ENCODE measurements around the gene MYO3B. TPM values are rescaled to one million over a fixed set of nuclear protein-coding genes. Genes with fewer than 3 reads are reported as not detected.

Gene MYO3B
- total RNA-seq, 1 experiment from 2014 or later = 0.09 TPM

GRCh38 chr2:170336916-170337315 is 159.0 kb downstream of the MYO3B start:
- Mint-ChIP-seq H3K27ac (ENCODE audit: unreplicated experiment) (no peak overlapping the region), H3K27me3 (ENCODE audit: insufficient read depth, unreplicated experiment) (peaks cover 7% of the 10 kb centered on the region), H3K9me3 (ENCODE audit: unreplicated experiment) (peaks cover 3% of the 10 kb centered on the region), H3K4me1 (ENCODE audit: low read depth, unreplicated experiment) (no peaks in the 10 kb centered on the region), H3K36me3 (ENCODE audit: insufficient read depth, unreplicated experiment) (no peaks in the 10 kb centered on the region), H3K4me3 (ENCODE audit: unreplicated experiment) (no peak overlapping the region)
- no peak for DNase-seq
- intact Hi-C loops (cut with micrococcal nuclease; ENCODE audit: unreplicated experiment) = no loop called here
- Histone ChIP-seq H3K9me3 (no peaks in the 10 kb centered on the region), H3K4me3 (ENCODE audit: low read depth, low read length) (no peak overlapping the region), H3K36me3 (ENCODE audit: control insufficient read depth, insufficient read depth, low read length) (no peaks in the 10 kb centered on the region), H3K27me3 (replicated peaks; ENCODE audit: control insufficient read depth, insufficient read depth, low read length) (no peaks in the 10 kb centered on the region; the same call in 1 of the 2 replicates), H3K4me1 (peaks cover 6% of the 10 kb centered on the region; the same call in 1 of the 2 replicates)
- ChIA-PET CTCF (no interaction called here), POLR2A (interaction anchor here (0.6 kb wide), 1 partner anchor 367 kb away, joined by 3 read pairs; no protein-coding TSS in a partner anchor)
- TF ChIP-seq, protein P1, sequence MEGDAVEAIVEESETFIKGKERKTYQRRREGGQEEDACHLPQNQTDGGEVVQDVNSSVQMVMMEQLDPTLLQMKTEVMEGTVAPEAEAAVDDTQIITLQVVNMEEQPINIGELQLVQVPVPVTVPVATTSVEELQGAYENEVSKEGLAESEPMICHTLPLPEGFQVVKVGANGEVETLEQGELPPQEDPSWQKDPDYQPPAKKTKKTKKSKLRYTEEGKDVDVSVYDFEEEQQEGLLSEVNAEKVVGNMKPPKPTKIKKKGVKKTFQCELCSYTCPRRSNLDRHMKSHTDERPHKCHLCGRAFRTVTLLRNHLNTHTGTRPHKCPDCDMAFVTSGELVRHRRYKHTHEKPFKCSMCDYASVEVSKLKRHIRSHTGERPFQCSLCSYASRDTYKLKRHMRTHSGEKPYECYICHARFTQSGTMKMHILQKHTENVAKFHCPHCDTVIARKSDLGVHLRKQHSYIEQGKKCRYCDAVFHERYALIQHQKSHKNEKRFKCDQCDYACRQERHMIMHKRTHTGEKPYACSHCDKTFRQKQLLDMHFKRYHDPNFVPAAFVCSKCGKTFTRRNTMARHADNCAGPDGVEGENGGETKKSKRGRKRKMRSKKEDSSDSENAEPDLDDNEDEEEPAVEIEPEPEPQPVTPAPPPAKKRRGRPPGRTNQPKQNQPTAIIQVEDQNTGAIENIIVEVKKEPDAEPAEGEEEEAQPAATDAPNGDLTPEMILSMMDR (IDR thresholded peaks at IDR 0.05; ENCODE audit: insufficient read depth in 1 of 2, low read depth in 1 of 2, low read length in 1 of 2, severe bottlenecking in 1 of 2, unreplicated experiment in 1 of 2) = no peak
- no TSS peak for BruUV-seq (replicated peaks)

DNA sequence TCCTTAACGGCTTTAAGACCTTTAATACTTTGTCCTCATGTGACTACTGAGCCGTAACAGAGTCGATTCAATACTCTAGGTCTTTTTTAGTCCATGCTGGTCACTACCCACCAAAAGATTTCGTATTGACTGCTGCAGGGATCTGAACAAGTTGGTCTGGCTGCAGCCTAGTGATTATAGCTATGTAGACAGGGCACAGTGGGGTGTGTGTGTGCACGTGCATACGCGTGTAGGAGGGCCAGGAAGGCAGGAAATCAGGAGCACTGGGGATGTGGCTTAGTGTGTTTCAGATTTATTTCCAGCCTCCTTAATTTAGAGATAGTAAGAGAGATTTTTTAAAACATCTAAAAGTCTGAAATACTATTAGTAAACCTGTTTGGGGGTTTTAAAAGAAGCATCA is 161.4 kb downstream of the MYO3B start:
- no peaks in the 10 kb centered on the region for H3K9me3 Mint-ChIP-seq (ENCODE audit: unreplicated experiment)
- no peaks in the 10 kb centered on the region for H3K36me3 ChIP-seq (ENCODE audit: control insufficient read depth, insufficient read depth, low read length)
- H3K9me3 ChIP-seq = no peaks in the 10 kb centered on the region
- H3K4me3 Mint-ChIP-seq (ENCODE audit: unreplicated experiment) = no peak overlapping the region
- no peak overlapping the region for H3K4me3 ChIP-seq (ENCODE audit: low read depth, low read length)
- H3K36me3 Mint-ChIP-seq (ENCODE audit: insufficient read depth, unreplicated experiment) = no peaks in the 10 kb centered on the region
- H3K27me3 Mint-ChIP-seq (ENCODE audit: insufficient read depth, unreplicated experiment) = no peaks in the 10 kb centered on the region
- intact Hi-C loops (cut with micrococcal nuclease; ENCODE audit: unreplicated experiment) = no loop called here
- H3K4me1 ChIP-seq = peaks cover 6% of the 10 kb centered on the region; the same call in 1 of the 2 replicates
- TF ChIP-seq, protein P1 (IDR thresholded peaks at IDR 0.05; ENCODE audit: insufficient read depth in 1 of 2, low read depth in 1 of 2, low read length in 1 of 2, severe bottlenecking in 1 of 2, unreplicated experiment in 1 of 2) = no peak
- no peaks in the 10 kb centered on the region for H3K4me1 Mint-ChIP-seq (ENCODE audit: low read depth, unreplicated experiment)
- no TSS peak for BruUV-seq (replicated peaks)
- ChIA-PET POLR2A (no interaction called here), CTCF (interaction anchor here (0.6 kb wide), 1 partner anchor 352 kb away, joined by 3 read pairs; no protein-coding TSS in a partner anchor)
- H3K27ac Mint-ChIP-seq (ENCODE audit: unreplicated experiment) = no peak overlapping the region
- H3K27me3 ChIP-seq (replicated peaks; ENCODE audit: control insufficient read depth, insufficient read depth, low read length) = no peaks in the 10 kb centered on the region; the same call in 1 of the 2 replicates
- DNase-seq = no peak

DNA sequence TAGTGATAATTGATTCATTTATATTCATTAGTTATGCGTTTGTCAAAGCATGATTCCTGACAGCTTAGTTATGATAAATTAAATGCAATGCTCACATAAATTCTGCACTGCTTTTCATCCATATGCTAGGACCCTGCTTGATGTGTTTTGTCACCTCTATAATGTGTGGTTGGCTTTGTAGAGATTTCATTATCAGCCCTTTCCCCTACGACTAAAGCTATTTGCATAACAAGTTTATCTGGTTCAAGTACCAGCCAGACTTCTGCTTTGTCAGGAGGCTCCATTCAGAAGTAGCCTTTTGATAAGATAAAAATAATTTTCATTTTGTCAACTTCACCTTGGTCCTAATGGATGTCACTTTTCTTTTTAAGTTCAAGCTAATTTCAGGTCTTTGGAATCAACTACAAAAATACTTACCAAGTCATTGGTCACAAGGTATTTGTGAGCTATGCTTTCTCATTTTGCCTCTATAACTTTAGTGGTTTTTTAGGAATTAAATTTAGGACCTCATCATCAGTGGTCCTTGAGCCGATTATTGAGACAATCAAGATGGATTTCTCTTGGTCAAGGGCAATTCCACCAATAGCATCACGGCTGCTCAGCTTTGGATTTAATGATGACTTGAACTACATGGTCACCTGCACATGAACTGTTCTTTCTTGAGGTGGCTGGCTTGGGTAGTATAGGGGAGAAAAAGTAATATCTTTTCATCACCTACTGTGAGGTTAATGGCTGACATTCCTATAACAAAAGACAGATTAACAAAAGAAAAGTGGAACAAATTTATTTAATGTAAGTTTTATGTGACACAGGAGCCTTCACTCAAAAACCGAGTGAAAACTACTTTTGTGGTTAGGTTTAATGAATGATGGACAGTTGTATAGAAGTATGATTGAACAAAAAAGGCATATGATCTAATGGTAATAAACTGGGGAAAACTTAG is 162.1 kb downstream of the MYO3B start:
- Mint-ChIP-seq H3K4me3 (ENCODE audit: unreplicated experiment) (no peak overlapping the region), H3K4me1 (ENCODE audit: low read depth, unreplicated experiment) (no peaks in the 10 kb centered on the region), H3K36me3 (ENCODE audit: insufficient read depth, unreplicated experiment) (no peaks in the 10 kb centered on the region), H3K27ac (ENCODE audit: unreplicated experiment) (no peak overlapping the region), H3K27me3 (ENCODE audit: insufficient read depth, unreplicated experiment) (no peaks in the 10 kb centered on the region), H3K9me3 (ENCODE audit: unreplicated experiment) (no peaks in the 10 kb centered on the region)
- BruUV-seq (replicated peaks) = no TSS peak
- intact Hi-C loops (cut with micrococcal nuclease; ENCODE audit: unreplicated experiment) = no loop called here
- Histone ChIP-seq H3K9me3 (no peaks in the 10 kb centered on the region), H3K4me3 (ENCODE audit: low read depth, low read length) (no peak overlapping the region), H3K4me1 (peaks cover 6% of the 10 kb centered on the region; the same call in 1 of the 2 replicates), H3K36me3 (ENCODE audit: control insufficient read depth, insufficient read depth, low read length) (no peaks in the 10 kb centered on the region), H3K27me3 (replicated peaks; ENCODE audit: control insufficient read depth, insufficient read depth, low read length) (no peaks in the 10 kb centered on the region; the same call in 1 of the 2 replicates)
- TF ChIP-seq, protein P1 (IDR thresholded peaks at IDR 0.05; ENCODE audit: insufficient read depth in 1 of 2, low read depth in 1 of 2, low read length in 1 of 2, severe bottlenecking in 1 of 2, unreplicated experiment in 1 of 2) = no peak
- ChIA-PET POLR2A (no interaction called here), CTCF (no interaction called here)
- DNase-seq = no peak

Measured in Caco-2 (cell line).